Measurements from ENCODE around the gene PARP11. TPM values are rescaled to one million over a fixed set of nuclear protein-coding genes. Genes with fewer than 3 reads are reported as not detected.

The PARP11 gene
- total RNA-seq, 4 donors from 2014 or later, result 4.1 to 6.4 (median 4.8) TPM

DNA sequence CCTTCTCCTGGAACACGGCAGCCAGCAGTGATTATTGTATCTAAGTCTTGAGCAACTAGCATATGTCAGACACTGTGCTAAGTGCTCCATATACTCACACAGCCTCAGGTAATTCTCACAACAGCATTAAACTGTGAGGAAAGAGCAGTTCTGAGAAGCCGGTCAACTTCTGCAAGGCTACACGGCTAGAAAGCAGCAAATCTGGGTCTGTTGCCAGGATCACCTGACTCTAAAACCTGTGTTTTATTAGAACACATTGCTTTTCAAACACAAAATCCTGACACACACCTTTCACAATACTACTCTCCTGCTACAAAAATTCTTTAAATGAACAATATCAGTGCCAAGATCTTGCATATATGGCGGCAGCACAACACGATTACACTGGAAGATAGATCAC is 70.5 kb downstream of the PARP11 start:
- H3K4me3 ChIP-seq, result no peak overlapping the region
- no peak overlapping the region for H3K27ac ChIP-seq (replicated peaks in 1 of 4)
- TF ChIP-seq POLR2A (IDR thresholded peaks at IDR 0.05; ENCODE audit: low read depth) (no peak), POLR2AphosphoS5 (IDR thresholded peaks at IDR 0.05) (no peak), CTCF (IDR thresholded peaks at IDR 0.05) (no peak), EP300 (IDR thresholded peaks at IDR 0.05) (no peak)
- no peaks in the 10 kb centered on the region for H3K4me1 ChIP-seq
- intact Hi-C loops (cut with DNase I), result no loop called here
- no peaks in the 10 kb centered on the region for H3K27me3 ChIP-seq
- 69% methylated on average over 5 of the region's 5 CpGs for WGBS
- DNase-seq (ENCODE audit: extremely low spot score), result no peak
- H3K36me3 ChIP-seq, result peaks cover 0 to 25% (median 12%) of the 10 kb centered on the region in 4 donors
- no peaks in the 10 kb centered on the region for H3K9me3 ChIP-seq

GRCh38 chr12:3797531-3798048 is 75.6 kb downstream of the PARP11 start:
- Histone ChIP-seq H3K27ac (replicated peaks in 1 of 4) (no peak overlapping the region), H3K4me3 (no peak overlapping the region), H3K9me3 (no peaks in the 10 kb centered on the region), H3K27me3 (no peaks in the 10 kb centered on the region), H3K36me3 (peaks cover 0 to 7% (median 3%) of the 10 kb centered on the region in 4 donors), H3K4me1 (no peaks in the 10 kb centered on the region)
- no peak for DNase-seq (ENCODE audit: extremely low spot score)
- WGBS, result 87% methylated on average over 3 of the region's 3 CpGs
- intact Hi-C loops (cut with DNase I), result no loop called here
- no peak for TF ChIP-seq CTCF (IDR thresholded peaks at IDR 0.05)

DNA sequence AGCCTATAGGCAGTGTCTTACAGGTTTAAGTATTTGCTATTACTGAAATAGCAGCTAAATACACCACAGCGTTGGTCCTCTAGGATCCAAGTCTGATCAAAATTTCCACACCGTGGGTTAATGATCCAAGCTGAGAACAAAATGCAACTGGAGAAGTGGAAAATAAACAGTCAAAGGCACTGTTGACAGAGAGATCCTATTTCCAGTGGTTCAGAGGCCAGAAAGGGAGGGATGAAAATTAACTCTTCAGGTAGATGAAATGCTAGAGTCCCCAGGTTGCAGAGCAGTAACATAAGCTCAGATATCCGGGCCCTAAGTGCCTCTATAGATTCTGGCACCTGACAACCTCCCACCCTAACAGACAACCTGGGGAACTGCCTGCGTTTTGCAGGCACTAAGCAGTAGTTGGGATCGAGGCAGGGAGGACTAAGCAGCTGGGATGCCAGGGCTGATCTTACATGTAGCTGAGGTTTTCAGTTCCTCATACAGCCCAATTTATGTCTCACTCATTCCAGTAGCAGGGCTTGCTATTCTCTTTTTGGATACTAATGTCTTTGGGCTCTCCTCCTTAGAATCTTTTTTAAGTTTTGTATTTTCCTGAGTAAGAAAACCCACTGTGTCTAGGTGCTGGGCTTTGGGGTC is 77.6 kb downstream of the PARP11 start:
- intact Hi-C loops (cut with DNase I), result no loop called here
- DNase-seq (ENCODE audit: extremely low spot score), result no peak
- Histone ChIP-seq H3K9me3 (no peaks in the 10 kb centered on the region), H3K36me3 (peaks cover 0 to 6% (median 2%) of the 10 kb centered on the region in 4 donors), H3K4me1 (no peaks in the 10 kb centered on the region), H3K4me3 (no peak overlapping the region), H3K27ac (replicated peaks in 1 of 4) (no peak overlapping the region), H3K27me3 (no peaks in the 10 kb centered on the region)
- TF ChIP-seq POLR2A (IDR thresholded peaks at IDR 0.05; ENCODE audit: low read depth) (no peak), CTCF (IDR thresholded peaks at IDR 0.05) (no peak), EP300 (IDR thresholded peaks at IDR 0.05) (no peak), POLR2AphosphoS5 (IDR thresholded peaks at IDR 0.05) (no peak)
- WGBS, result 74% methylated on average over 5 of the region's 5 CpGs

DNA sequence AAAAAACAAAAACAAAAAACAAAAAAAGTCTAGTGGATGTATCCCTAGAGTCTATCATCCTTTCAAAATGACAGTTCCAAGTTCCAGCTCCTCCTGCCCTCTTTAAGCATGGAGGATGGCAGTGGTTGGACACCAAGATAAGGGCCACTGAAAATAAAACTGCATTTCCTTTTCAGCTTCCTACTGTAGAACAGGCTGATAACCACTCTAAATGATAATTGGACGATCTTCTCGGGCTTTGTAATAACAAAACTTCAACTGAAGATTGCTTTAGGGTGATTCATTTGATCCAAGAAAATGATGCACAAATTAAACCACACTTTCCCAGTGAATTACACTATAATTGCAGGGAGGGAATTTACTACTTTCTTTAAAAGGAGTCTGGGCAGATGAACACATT is 78.1 kb downstream of the PARP11 start:
- TF ChIP-seq POLR2AphosphoS5 (IDR thresholded peaks at IDR 0.05) (no peak), POLR2A (IDR thresholded peaks at IDR 0.05; ENCODE audit: low read depth) (no peak), EP300 (IDR thresholded peaks at IDR 0.05) (no peak), CTCF (IDR thresholded peaks at IDR 0.05) (no peak)

More for the DNA sequence above, 78.1 kb downstream of the PARP11 start:
- no peaks in the 10 kb centered on the region for H3K4me1 ChIP-seq
- H3K9me3 ChIP-seq, result no peaks in the 10 kb centered on the region
- H3K36me3 ChIP-seq, result peaks cover 0 to 6% (median 2%) of the 10 kb centered on the region in 4 donors
- 48% methylated on average over 2 of the region's 2 CpGs for WGBS
- DNase-seq (ENCODE audit: extremely low spot score), result no peak
- intact Hi-C loops (cut with DNase I), result no loop called here
- H3K27ac ChIP-seq (replicated peaks in 1 of 4), result no peak overlapping the region
- no peak overlapping the region for H3K4me3 ChIP-seq
- no peaks in the 10 kb centered on the region for H3K27me3 ChIP-seq
